CD14-positive monocyte (primary cell): ENCODE results near the gene STK32B. TPM values are rescaled to one million over a fixed set of nuclear protein-coding genes. Genes with fewer than 3 reads are reported as not detected.

Experiments
- DNase-seq, 3 donors: peaks; one replicate each; pipeline ENCODE4 v3.0.0-alpha.2; 2011 to 2022
- H2AFZ ChIP-seq: 2 replicates; pipeline ENCODE4 v1.6.0; 2012; ENCODE audit warnings: mild to moderate bottlenecking, low read depth, low read length, inconsistent platforms; ENCODE audit not compliant: insufficient read depth, poor library complexity, severe bottlenecking
- H3K27ac ChIP-seq, 2 donors: 1 replicate in 1 of 2; 2 replicates in 1 of 2; pipeline ENCODE4 v1.5.1; 2012 to 2013; ENCODE audit warnings: low read length in 2 of 2, control low read depth in 1 of 2, inconsistent platforms in 1 of 2, low read depth in 1 of 2, mild to moderate bottlenecking in 1 of 2
- H3K27me3 ChIP-seq, 2 donors: one replicate each; pipeline versions ENCODE4 v1.6.0 to v1.6.1; 2011 to 2013; ENCODE audit warnings: low read length in 2 of 2; ENCODE audit not compliant: control insufficient read depth in 2 of 2, insufficient read depth in 2 of 2
- H3K36me3 ChIP-seq, 2 donors: replicated peaks in 1 of 2; 1 replicate in 1 of 2; 2 replicates in 1 of 2; pipeline versions ENCODE4 v1.5.1 to v1.6.1; 2012 to 2013; ENCODE audit warnings: low read length in 2 of 2, control low read depth in 1 of 2, inconsistent platforms in 1 of 2, mild to moderate bottlenecking in 1 of 2; ENCODE audit not compliant: insufficient read depth in 2 of 2, control insufficient read depth in 1 of 2
- H3K4me1 ChIP-seq, 2 donors: 1 replicate in 1 of 2; 2 replicates in 1 of 2; pipeline versions ENCODE4 v1.5.1 to v1.6.1; 2012 to 2013; ENCODE audit warnings: low read length in 2 of 2, control low read depth in 1 of 2, inconsistent platforms in 1 of 2, mild to moderate bottlenecking in 1 of 2, moderate library complexity in 1 of 2; ENCODE audit not compliant: insufficient read depth in 2 of 2, control insufficient read depth in 1 of 2
- H3K4me2 ChIP-seq: replicated peaks from 2 replicates; pipeline ENCODE3; 2012; ENCODE audit warnings: low read length, moderate library complexity, mild to moderate bottlenecking; ENCODE audit not compliant: poor library complexity, severe bottlenecking; ENCODE audit errors: extremely low read depth
- H3K4me3 ChIP-seq, 3 experiments: fragments of 200-600 bp in 1 of 3; sonication (generic) in 1 of 3; replicated peaks in 1 of 3; 1 replicate in 2 of 3; 2 replicates in 1 of 3; pipeline ENCODE4 v1.5.1; 2011 to 2013; ENCODE audit warnings: low read length in 3 of 3, mild to moderate bottlenecking in 3 of 3, control low read depth in 2 of 3, low read depth in 2 of 3, inconsistent platforms in 1 of 3, moderate library complexity in 1 of 3
- H3K79me2 ChIP-seq: 2 replicates; pipeline ENCODE4 v1.6.0; 2012; ENCODE audit warnings: mild to moderate bottlenecking, control low read depth, inconsistent platforms, low read length, moderate library complexity; ENCODE audit not compliant: insufficient read depth
- H3K9ac ChIP-seq: 2 replicates; pipeline ENCODE4 v1.6.0; 2017; ENCODE audit warnings: low read length, mild to moderate bottlenecking; ENCODE audit not compliant: insufficient read depth, poor library complexity, severe bottlenecking
- H3K9me3 ChIP-seq, 2 donors: replicated peaks in 1 of 2; 1 replicate in 1 of 2; 2 replicates in 1 of 2; pipeline versions ENCODE4 v1.5.1 to v1.6.1; 2012 to 2013; ENCODE audit warnings: low read length in 2 of 2, control low read depth in 1 of 2; ENCODE audit not compliant: control insufficient read depth in 1 of 2, insufficient read depth in 1 of 2
- H4K20me1 ChIP-seq: 2 replicates; pipeline ENCODE4 v1.6.0; 2012; ENCODE audit warnings: mild to moderate bottlenecking, low read length, control low read depth, moderate library complexity; ENCODE audit not compliant: insufficient read depth
- H3K27ac Mint-ChIP-seq, 7 donors: one replicate each; pipeline ENCODE4 v1.8.0; 2020; ENCODE audit warnings: mild to moderate bottlenecking in 7 of 7, mixed read lengths in 7 of 7, moderate library complexity in 6 of 7, inconsistent platforms in 2 of 7
- H3K27me3 Mint-ChIP-seq, 3 donors: one replicate each; pipeline ENCODE4 v1.8.0; 2021 to 2022; ENCODE audit warnings: low read depth in 3 of 3, mild to moderate bottlenecking in 3 of 3, mixed read lengths in 3 of 3, moderate library complexity in 3 of 3, inconsistent platforms in 1 of 3
- H3K36me3 Mint-ChIP-seq, 2 donors: one replicate each; pipeline ENCODE4 v1.8.0; 2020; ENCODE audit warnings: mixed read lengths in 2 of 2, inconsistent platforms in 1 of 2, mild to moderate bottlenecking in 1 of 2
- H3K4me1 Mint-ChIP-seq: one replicate; pipeline ENCODE4 v1.8.0; 2020; ENCODE audit warnings: mild to moderate bottlenecking, mixed read lengths
- H3K4me3 Mint-ChIP-seq, 2 donors: one replicate each; pipeline ENCODE4 v1.8.0; 2020; ENCODE audit warnings: mild to moderate bottlenecking in 2 of 2, mixed read lengths in 2 of 2, moderate library complexity in 1 of 2
- H3K9me3 Mint-ChIP-seq, 7 donors: one replicate each; pipeline ENCODE4 v1.8.0; 2020 to 2022; ENCODE audit warnings: mixed read lengths in 7 of 7, mild to moderate bottlenecking in 6 of 7, moderate library complexity in 6 of 7, inconsistent platforms in 2 of 7
- CTCF ChIP-seq: fragments of 200-600 bp; IDR thresholded peaks from one replicate; pipeline ENCODE4 v1.8.0; 2022; ENCODE audit warnings: antibody characterized with exemption, mild to moderate bottlenecking
- WGBS: methylation state at CpG from one replicate; pipeline ENCODE4 v1.1.5; 2013; ENCODE audit warnings: missing lambda C conversion rate; ENCODE audit not compliant: insufficient coverage; 5-methylcytosine and 5-hydroxymethylcytosine counted together
- intact Hi-C, 2 donors: fragments of 100-400 bp; cut with micrococcal nuclease; formaldehyde crosslinking; loops; one replicate each; pipeline versions ENCODE4 v1.15.0 to v1.15.1; 2023
- polyA plus RNA-seq, 3 donors: library from polyadenylated mRNA; depleted of rRNA in 1 of 3; unstranded in 2 of 3; stranded (reverse) in 1 of 3; fragments of 300-500 nt in 2 of 3; fragments of >200 nt in 1 of 3; fragmentation: Illumina TruSeq in 2 of 3; gene quantifications; 1 replicate in 2 of 3; 2 replicates in 1 of 3; pipeline ENCODE4 v1.2.3, GENCODE V29; 2012 to 2021

The STK32B gene
- polyA plus RNA-seq, 3 donors = 0.61 to 1.7 (median 0.75) TPM

GRCh38 chr4:5259471-5259870 is 208.2 kb downstream of the STK32B start:
- H3K36me3 Mint-ChIP-seq = no peaks in the 10 kb centered on the region
- H3K27me3 Mint-ChIP-seq = no peaks in the 10 kb centered on the region
- H3K27ac Mint-ChIP-seq = no peak overlapping the region
- H3K27me3 ChIP-seq = no peaks in the 10 kb centered on the region
- H3K79me2 ChIP-seq = no peaks in the 10 kb centered on the region
- no peak overlapping the region for H3K4me2 ChIP-seq
- H3K36me3 ChIP-seq = no peaks in the 10 kb centered on the region
- no CpG with 5 or more reads among the region's 2 CpGs for WGBS
- no peaks in the 10 kb centered on the region for H4K20me1 ChIP-seq
- no peak overlapping the region for H3K27ac ChIP-seq
- no peaks in the 10 kb centered on the region for H3K4me1 Mint-ChIP-seq
- no peaks in the 10 kb centered on the region for H3K4me1 ChIP-seq
- H3K9me3 Mint-ChIP-seq = peaks cover 0 to 2% (median 0%) of the 10 kb centered on the region in 7 donors
- no peak for DNase-seq
- H3K9ac ChIP-seq = no peak overlapping the region
- no peak overlapping the region for H3K4me3 ChIP-seq
- TF ChIP-seq CTCF = no peak
- no peak overlapping the region for H3K4me3 Mint-ChIP-seq
- H3K9me3 ChIP-seq = no peaks in the 10 kb centered on the region
- intact Hi-C loops = no loop called here
- H2AFZ ChIP-seq = no peak overlapping the region

- H3K27ac Mint-ChIP-seq = no peak overlapping the region
- no peak for TF ChIP-seq CTCF
- no peaks in the 10 kb centered on the region for H3K4me1 Mint-ChIP-seq
- Histone ChIP-seq H3K9ac (no peak overlapping the region), H2AFZ (no peak overlapping the region), H3K4me3 (no peak overlapping the region), H3K9me3 (no peaks in the 10 kb centered on the region), H3K79me2 (no peaks in the 10 kb centered on the region), H3K4me1 (no peaks in the 10 kb centered on the region), H3K27me3 (no peaks in the 10 kb centered on the region), H4K20me1 (no peaks in the 10 kb centered on the region), H3K36me3 (no peaks in the 10 kb centered on the region), H3K4me2 (no peak overlapping the region), H3K27ac (no peak overlapping the region)
- intact Hi-C loops = no loop called here
- H3K9me3 Mint-ChIP-seq = peaks cover 0 to 2% (median 0%) of the 10 kb centered on the region in 7 donors
- DNase-seq = no peak
- H3K36me3 Mint-ChIP-seq = no peaks in the 10 kb centered on the region
- H3K4me3 Mint-ChIP-seq = no peak overlapping the region
- no peaks in the 10 kb centered on the region for H3K27me3 Mint-ChIP-seq
- 97% methylated on average over 4 of the region's 6 CpGs for whole genome bisulfite sequencing
Measured at GRCh38 chr4:5260121-5260520, 208.8 kb downstream of the STK32B start.
